GM18511 (cell line): ENCODE data around the gene CCDC146.

Source experiments
- ATAC-seq: cut with Tn5 transposase; IDR thresholded peaks from one replicate; pipeline ENCODE4 v1.9.1; 2021; ENCODE audit warnings: mild to moderate bottlenecking, moderate library complexity; ENCODE audit not compliant: unreplicated experiment

CCDC146 gene

GRCh38 chr7:77281780-77282478, 159.5 kb downstream of the CCDC146 start:
- ATAC-seq, result no peak

- ATAC-seq, result no peak
These were observed 160.5 kb downstream of the CCDC146 start for GRCh38 chr7:77282897-77283296.

GRCh38 chr7:77284005-77284404, 161.6 kb downstream of the CCDC146 start:
- ATAC-seq, result no peak

DNA sequence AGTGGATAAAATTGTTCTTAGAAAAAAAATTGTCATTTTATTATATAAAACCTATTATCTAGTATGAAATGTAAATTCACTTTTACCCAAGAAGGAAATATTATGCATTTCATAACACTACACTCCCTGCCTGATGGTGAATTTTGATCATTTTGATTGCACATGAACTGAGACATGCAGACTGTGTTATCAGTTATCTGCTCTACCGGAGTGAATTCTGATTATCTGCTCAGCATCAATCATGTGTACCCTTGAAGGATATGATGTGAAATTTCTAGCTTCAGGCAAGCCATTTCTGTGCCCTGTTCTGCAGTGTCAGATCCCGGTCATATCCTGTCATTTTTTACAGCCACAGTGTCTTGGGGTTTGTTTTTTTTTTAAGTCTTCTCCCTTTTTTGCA, 162.2 kb downstream of the CCDC146 start:
- no peak for ATAC-seq

DNA sequence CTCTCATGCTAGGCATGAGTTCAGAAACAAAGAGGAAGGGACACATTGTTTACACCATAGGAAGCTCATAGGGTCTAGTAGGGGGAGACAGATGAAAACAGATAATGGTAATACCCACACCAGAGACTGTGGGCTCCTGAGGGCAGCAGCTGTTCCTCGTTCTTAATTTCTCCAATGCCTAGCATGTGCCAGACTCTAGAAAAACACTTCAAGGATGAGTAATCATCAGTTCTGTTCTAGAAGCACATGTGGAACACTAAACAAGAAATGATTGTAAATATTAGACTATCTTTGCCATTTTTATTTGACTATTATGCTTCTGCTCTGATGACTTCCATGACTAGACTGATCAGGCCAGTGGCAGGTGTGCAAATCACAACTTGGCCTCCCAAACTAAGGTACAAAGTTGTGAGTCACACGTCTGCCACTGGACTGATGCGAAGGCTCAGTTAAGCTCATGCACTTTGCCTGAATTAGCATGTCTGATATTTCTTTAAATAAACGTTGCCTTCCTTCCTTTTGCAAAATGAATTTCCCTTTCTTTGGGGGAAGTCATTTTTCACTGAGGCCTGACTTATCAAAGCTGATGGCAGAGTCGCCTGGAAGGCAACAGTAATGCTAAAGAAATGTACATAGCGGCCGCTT, 166.4 kb downstream of the CCDC146 start:
- ATAC-seq, result no peak

- ATAC-seq, result no peak
These were observed 167.0 kb downstream of the CCDC146 start for GRCh38 chr7:77289387-77289786.

GRCh38 chr7:77290425-77290824, 168.0 kb downstream of the CCDC146 start:
- no peak for ATAC-seq

- ATAC-seq, result no peak
These were observed 170.6 kb downstream of the CCDC146 start for GRCh38 chr7:77293046-77293445.

DNA sequence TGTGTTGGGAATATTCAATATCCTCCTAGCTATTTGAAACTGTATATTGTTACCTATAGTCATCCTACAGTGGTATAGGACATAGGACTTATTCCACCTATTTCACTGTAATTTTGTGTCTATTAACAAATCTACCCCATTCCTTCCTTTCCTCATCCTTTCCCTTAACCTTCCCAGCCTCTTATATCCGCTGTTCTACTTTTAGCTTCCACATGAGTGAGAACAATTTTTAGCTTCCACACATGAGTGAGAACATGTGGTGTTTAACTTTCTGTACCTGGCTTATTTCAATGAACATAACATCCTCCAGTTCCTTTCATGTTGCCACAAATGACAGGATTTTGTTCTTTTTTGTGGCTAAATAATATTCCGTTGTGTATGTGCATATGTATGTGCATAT, 173.1 kb downstream of the CCDC146 start:
- no peak for ATAC-seq

DNA sequence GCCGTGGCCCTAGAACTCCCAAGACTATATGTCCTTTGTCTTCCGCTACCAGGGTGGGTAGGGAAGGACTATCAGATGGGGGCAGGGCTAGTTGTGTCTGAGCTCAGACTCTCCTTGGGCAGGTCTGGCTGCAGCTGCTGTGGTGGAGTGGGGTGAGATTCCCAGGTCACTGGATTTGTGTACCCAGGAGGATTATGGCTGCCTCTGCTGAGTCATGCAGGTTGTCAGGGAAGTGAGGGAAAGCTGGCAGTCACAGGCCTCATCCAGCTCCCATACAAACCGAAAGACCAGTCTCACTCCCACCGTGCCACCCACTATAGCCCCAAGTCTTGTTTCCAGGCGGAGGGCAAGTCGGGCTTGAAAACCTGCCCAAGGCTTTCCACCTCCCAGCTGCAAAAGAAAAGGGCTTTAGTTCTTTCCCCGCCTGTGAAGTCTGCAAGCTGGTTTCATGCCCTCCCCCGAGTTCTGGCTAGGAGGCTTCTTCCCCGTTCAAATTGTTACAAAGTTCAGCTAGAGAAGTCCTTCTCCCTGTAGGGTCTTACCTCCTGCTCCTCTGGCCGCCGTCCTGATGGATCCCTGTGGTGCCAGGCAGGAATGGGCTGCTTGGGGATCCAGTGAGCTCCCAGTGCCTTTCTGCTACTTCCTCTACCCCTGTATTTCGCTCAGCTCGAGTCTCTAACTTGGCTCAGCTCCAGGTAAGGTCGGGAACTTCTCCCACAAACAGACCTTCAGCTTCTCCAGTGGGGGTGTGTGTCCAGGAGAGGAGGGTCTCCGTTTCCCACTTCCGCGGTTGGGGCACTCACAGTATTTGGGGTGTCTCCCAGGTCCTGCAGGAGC, 184.0 kb downstream of the CCDC146 start:
- no peak for ATAC-seq

DNA sequence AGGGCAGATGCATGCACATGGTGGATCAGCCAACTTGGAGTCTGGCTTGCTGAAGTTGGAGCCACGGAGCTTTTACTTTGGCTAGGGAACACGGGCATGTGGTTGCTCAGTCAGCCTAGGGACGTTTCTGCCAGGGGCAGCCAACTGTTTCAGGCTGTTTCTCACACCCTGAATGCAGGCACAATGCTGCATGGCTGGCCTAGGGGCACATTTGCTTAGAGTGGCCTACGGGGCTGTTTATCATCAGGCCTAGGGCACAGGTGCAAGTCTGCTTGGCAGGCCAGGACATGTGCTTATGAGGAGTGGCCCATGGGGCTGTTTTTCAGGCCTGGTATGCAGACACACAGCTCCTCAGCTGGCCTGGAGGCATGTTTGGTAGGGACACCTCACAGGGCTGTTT, 186.4 kb downstream of the CCDC146 start:
- no peak for ATAC-seq

DNA sequence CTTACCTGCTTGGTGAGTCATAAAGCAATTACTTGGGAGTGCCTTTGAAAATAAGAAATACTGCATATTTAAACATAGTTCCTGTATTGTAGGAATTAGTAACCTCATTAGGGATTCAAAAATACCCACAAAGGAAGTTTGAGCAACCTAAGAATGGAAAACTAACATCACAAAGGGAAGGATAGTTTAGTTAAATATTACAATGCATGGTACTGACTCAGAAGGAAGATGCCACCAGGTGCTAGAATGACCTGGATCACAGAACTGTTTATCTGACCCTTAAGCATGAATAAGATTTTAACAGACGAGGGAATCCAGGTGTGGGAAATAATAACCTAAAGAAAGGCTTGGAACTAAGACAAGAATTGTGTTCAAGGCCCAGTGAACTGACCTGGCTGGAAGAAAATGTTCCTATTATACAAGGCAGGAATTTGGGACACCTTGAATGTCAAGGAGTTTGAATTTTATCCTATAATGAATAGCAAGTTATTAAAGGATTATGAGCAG, 187.4 kb downstream of the CCDC146 start:
- ATAC-seq, result no peak

GRCh38 chr7:77310982-77311381, 188.6 kb downstream of the CCDC146 start:
- ATAC-seq, result no peak

DNA sequence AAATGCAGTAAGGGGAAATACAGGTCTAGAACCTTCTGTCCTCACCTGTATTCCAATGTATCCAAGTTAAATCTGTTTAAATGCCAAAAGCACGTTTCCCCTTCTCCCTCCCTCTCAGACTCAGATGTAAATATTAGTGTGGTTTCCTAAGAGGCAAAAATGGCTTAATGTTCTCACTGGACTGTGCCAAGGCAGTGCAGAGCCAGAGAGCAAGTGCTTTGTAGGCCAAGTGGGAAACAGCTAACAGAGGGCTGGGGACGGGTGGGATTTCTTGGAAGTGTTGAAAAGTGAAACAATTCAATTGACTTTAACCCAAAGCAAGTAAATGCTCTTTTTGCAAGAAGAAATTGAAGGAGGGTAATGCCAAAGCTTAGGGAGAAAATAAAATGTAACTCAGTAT, 190.7 kb downstream of the CCDC146 start:
- no peak for ATAC-seq

GRCh38 chr7:77313876-77314480, 191.6 kb downstream of the CCDC146 start:
- no peak for ATAC-seq

DNA sequence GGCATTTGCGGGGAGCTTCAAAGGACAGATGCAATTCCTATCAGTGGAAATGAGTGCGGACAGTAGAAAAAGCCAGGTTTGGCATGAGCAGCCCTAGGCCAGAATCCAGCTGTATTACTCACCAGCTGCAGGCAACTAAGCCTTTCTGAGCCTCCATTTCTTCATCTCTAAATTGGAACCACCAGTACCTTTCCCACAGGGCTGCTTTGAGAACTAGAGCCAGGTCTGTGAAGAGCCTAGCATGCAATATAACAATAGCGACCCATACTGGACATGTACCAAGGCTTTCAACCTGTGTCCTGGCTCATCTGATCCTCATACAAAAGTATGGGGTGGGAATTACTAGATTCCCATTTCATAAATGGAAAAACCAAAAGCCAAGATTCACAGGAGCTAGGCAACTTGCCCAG, 192.8 kb downstream of the CCDC146 start:
- ATAC-seq, result no peak

- ATAC-seq, result no peak
These were observed 194.0 kb downstream of the CCDC146 start for GRCh38 chr7:77316219-77316978.

DNA sequence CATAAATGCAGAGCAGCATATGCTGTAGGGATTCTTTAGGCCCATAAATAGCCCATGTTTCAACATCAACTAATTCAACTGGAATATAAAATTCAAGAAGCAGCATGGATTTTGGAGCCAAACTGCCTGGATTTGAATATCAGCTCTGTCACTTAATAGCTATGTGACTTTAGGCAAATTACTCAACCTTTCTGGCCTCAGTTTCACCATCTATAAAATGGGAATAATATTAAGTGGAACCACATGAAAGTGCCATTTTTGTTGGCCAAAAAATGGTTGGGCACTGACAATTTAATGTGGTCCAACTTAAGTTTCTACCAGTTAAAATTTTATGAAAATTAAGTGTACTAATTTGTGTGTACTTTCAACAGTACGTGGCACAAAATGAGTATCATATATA, 195.6 kb downstream of the CCDC146 start:
- no peak for ATAC-seq

DNA sequence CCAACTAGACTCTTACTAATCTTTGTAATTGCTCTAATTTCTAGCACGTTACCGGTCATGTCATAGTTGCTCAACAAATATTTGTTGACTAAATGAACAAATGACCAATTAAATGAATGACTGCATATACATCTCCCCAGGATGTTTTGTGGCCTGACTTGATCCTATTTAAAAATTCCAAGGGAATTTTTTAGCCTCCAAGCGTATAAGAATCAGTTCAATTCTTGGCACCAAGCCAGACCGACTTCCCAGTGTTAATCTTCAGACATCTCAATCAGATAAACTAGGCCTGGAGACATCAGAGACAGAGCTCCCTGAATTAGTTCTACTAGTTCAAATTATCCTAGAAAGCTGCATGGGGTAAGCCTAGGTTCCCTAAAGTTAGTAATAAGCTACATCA, 197.7 kb downstream of the CCDC146 start:
- ATAC-seq, result no peak

- no peak for ATAC-seq
These were observed 198.3 kb downstream of the CCDC146 start for GRCh38 chr7:77320714-77321113.

GRCh38 chr7:77321300-77321699, 198.9 kb downstream of the CCDC146 start:
- no peak for ATAC-seq
